GM10266 (cell line): ENCODE results near the gene PTPRH.
A peak's percentile ranks its signal among the peaks of the same experiment; 100 is the strongest.
"Not testable (repeated sequence)": the region's sequence is repeated elsewhere in the genome, so short reads cannot be mapped to it uniquely, and the experiment has no call there.

Experiments used
- DNase-seq: peaks from one replicate; pipeline ENCODE4 v3.0.0; 2012; ENCODE audit errors: extremely low spot score
- TF ChIP-seq, protein P1 (sequence below): IDR thresholded peaks from 2 replicates; pipeline ENCODE4 v1.5.1; 2012; ENCODE audit warnings: mild to moderate bottlenecking, low read depth; ENCODE audit not compliant: control insufficient read depth, insufficient read depth; ENCODE audit errors: missing control alignments

PTPRH gene

DNA sequence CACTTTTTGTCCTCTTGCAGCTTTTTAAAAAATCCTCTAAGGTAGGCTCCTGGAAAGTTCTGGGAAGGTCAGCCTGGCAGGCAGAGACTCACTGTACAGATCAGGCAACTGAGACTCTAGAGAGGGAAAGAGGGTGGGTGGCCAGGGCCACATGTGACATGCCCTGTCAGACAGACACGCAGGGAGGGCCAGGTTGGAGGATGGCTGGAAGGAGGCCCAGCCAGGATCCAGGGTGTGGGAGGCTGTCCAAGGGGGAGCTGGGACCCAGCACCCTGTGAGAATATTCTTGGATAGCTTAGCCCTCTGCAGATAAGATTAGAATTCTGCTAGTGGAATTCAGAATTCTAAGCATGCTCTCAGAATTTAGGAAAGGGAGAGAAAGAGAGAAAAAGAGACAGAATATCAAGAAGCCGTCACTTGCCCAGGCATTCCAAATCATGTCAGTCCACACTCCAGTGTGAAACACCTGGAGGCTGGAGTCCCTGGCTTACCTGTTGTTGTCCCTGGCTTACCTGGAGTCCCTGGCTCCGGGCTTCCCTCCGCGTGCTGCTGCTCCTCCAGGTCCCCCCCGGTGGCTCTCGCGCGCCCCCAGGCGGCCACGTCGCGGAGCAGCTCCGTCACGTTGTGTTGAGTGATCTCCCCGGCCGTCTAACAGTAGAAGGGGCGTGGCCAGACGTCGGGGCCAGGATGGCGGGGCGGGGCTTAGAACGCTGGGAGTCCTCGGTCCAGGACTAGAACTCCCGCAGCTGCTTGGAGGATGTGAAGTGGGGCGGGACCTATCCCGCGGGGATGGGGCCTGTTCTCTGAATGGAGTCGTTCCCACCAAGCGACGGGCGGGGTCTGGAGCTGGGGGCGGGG, 48.9 kb downstream of the PTPRH start:
- TF ChIP-seq, protein P1, sequence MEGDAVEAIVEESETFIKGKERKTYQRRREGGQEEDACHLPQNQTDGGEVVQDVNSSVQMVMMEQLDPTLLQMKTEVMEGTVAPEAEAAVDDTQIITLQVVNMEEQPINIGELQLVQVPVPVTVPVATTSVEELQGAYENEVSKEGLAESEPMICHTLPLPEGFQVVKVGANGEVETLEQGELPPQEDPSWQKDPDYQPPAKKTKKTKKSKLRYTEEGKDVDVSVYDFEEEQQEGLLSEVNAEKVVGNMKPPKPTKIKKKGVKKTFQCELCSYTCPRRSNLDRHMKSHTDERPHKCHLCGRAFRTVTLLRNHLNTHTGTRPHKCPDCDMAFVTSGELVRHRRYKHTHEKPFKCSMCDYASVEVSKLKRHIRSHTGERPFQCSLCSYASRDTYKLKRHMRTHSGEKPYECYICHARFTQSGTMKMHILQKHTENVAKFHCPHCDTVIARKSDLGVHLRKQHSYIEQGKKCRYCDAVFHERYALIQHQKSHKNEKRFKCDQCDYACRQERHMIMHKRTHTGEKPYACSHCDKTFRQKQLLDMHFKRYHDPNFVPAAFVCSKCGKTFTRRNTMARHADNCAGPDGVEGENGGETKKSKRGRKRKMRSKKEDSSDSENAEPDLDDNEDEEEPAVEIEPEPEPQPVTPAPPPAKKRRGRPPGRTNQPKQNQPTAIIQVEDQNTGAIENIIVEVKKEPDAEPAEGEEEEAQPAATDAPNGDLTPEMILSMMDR = peak; percentile 96
- DNase-seq = peak; percentile 99

GRCh38 chr19:55158848-55159749, 50.2 kb downstream of the PTPRH start:
- DNase-seq = no peak
- TF ChIP-seq, protein P1 = no peak

DNA sequence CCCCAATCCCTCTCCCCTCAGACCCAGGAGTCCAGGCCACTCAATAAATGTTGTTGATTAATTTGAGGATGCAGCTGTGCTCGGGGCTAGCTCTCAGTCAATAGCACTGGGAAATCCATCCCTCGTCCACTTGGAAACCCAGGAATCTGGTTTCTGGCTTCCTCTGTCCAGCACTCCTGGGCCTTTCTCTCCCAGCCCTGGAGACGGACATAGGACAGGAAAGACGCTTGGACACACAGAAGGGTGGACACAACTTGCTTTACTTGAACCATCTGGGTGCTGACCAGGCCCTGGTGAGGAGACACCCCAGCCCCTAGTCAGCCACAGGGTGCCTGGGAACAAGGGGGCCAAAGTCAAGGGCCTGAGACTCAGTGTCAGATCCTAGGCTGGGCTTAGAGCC, 50.9 kb downstream of the PTPRH start:
- TF ChIP-seq, protein P1 = no peak
- DNase-seq = no peak

GRCh38 chr19:55157064-55157908, 52.0 kb downstream of the PTPRH start, which contains the start of gene TNNI3:
Gene TNNI3, minus strand, starts transcription at chr19:55157732. Its CDS starts 143 bp downstream, at chr19:55157589.
- TF ChIP-seq, protein P1 = no peak
- no peak for DNase-seq

GRCh38 chr19:55156202-55157063, 52.9 kb downstream of the PTPRH start:
- TF ChIP-seq, protein P1 = no peak

GRCh38 chr19:55155784-55156183, 53.5 kb downstream of the PTPRH start:
- not testable (repeated sequence) for DNase-seq

More at GRCh38 chr19:55156202-55157063, 52.9 kb downstream of the PTPRH start:
- DNase-seq = no peak
